K562 (cell line): Measurements from ENCODE around the gene SART1.

Experiments used
- BMI1 ChIP-seq: fragments of 150-350 bp; IDR thresholded peaks from 2 replicates; pipeline ENCODE4 v1.6.1; 2014; ENCODE audit warnings: low read length
- CBX5 ChIP-seq: IDR thresholded peaks from 2 replicates; pipeline ENCODE4 v1.6.1; 2014; ENCODE audit warnings: low read depth, borderline replicate concordance
- CREB5 ChIP-seq: fragments of 250-450 bp; sonication (Bioruptor Pico); IDR thresholded peaks from 2 replicates; pipeline ENCODE4 v1.5.0; 2020; ENCODE audit warnings: mild to moderate bottlenecking
- CTCF ChIP-seq, 3 experiments: IDR thresholded peaks in 2 of 3; conservative IDR thresholded peaks in 1 of 3; 2 replicates each; pipeline ENCODE4 v1.5.1; 2011 to 2012; ENCODE audit warnings: low read length in 3 of 3, mild to moderate bottlenecking in 3 of 3, control low read depth in 2 of 3, improper control_type of control experiment in 1 of 3, inconsistent platforms in 1 of 3, low read depth in 1 of 3, mixed read lengths in 1 of 3, moderate library complexity in 1 of 3; ENCODE audit not compliant: insufficient read depth in 2 of 3
- ERF ChIP-seq: fragments of 450-650 bp; formaldehyde crosslinking; IDR thresholded peaks from 2 replicates; pipeline ENCODE4 v1.4.0; 2020; ENCODE audit warnings: mild to moderate bottlenecking, mixed read lengths
- HINFP ChIP-seq: fragments of 450-650 bp; conservative IDR thresholded peaks from 2 replicates; pipeline ENCODE4 v1.6.1; 2016; ENCODE audit warnings: missing genetic modification characterization, low read depth, mild to moderate bottlenecking, control low read depth, missing compliant biosample characterization
- POLR2AphosphoS5 ChIP-seq: IDR thresholded peaks from 2 replicates; pipeline ENCODE4 v1.6.1; 2011; ENCODE audit warnings: mild to moderate bottlenecking, low read depth, low read length, moderate library complexity; ENCODE audit not compliant: control insufficient read depth, insufficient read depth
- SREBF2 ChIP-seq: sonication (generic); formaldehyde crosslinking; IDR thresholded peaks from 2 replicates; pipeline ENCODE4 v1.4.0; 2020; ENCODE audit warnings: mild to moderate bottlenecking, missing genetic modification reagents
- TCF7L2 ChIP-seq: fragments of 150-350 bp; IDR thresholded peaks from 2 replicates; pipeline ENCODE4 v1.6.1; 2016; ENCODE audit warnings: low read depth, mild to moderate bottlenecking, low read length, moderate library complexity
- ZNF280B ChIP-seq: fragments of 250-450 bp; sonication (Bioruptor Pico); IDR thresholded peaks from 2 replicates; pipeline ENCODE4 v1.5.1; 2021; ENCODE audit warnings: mild to moderate bottlenecking

GRCh38 chr11:65973439-65974110 lies 12.0 kb downstream of the SART1 start:
- no peak for TF ChIP-seq CREB5 (CRISPR knock-in tag)
- TF ChIP-seq ERF (CRISPR knock-in tag): no peak
- TF ChIP-seq BMI1: no peak
- no peak for TF ChIP-seq CBX5
- TF ChIP-seq HINFP (tag): no peak
- TF ChIP-seq SREBF2 (CRISPR knock-in tag): no peak
- no peak for TF ChIP-seq POLR2AphosphoS5
- no peak for TF ChIP-seq ZNF280B (CRISPR knock-in tag)
- TF ChIP-seq TCF7L2: no peak
- TF ChIP-seq CTCF (IDR thresholded peaks at IDR 0.05 in 2 of 3, conservative IDR thresholded peaks at IDR 0.05 in 1 of 3; ENCODE audit: insufficient read depth in 2 of 3, low read depth in 1 of 3, low read length in 3 of 3): no peak
